NCI-H187 (cell line): ENCODE results near the gene RYR3.
"Not testable (repeated sequence)": the region's sequence is repeated elsewhere in the genome, so short reads cannot be mapped to it uniquely, and the experiment has no call there.

Experiments
- DNase-seq, 2 experiments: peaks; one replicate each; lab custom pipeline; 2025; lab: John Stamatoyannopoulos, UW

The RYR3 gene

GRCh38 chr15:33773969-33774368, 463.2 kb downstream of the RYR3 start:
- DNase-seq, result no peak

- DNase-seq, result no peak
Measured at GRCh38 chr15:33778852-33779251, 468.1 kb downstream of the RYR3 start.

- DNase-seq, result no peak
Measured at GRCh38 chr15:33780011-33780768, 469.4 kb downstream of the RYR3 start.

GRCh38 chr15:33782966-33783365, 472.2 kb downstream of the RYR3 start:
- DNase-seq, result no peak

GRCh38 chr15:33785366-33785765, 474.6 kb downstream of the RYR3 start:
- DNase-seq, result no peak

- peak in 1 of 2 experiments; percentile 1 for DNase-seq
Measured at GRCh38 chr15:33788906-33789540, 478.3 kb downstream of the RYR3 start.

- DNase-seq, result no peak
Measured at GRCh38 chr15:33794453-33794852, 483.7 kb downstream of the RYR3 start.

- DNase-seq, result no peak
Measured at GRCh38 chr15:33795070-33795469, 484.3 kb downstream of the RYR3 start.

- no peak for DNase-seq
Measured at GRCh38 chr15:33797651-33798050, 486.9 kb downstream of the RYR3 start.

- DNase-seq, result no peak
Measured at GRCh38 chr15:33801954-33802353, 491.2 kb downstream of the RYR3 start.

GRCh38 chr15:33807665-33808064, 496.9 kb downstream of the RYR3 start:
- no peak for DNase-seq

- no peak for DNase-seq
Measured at GRCh38 chr15:33808720-33809457, 498.1 kb downstream of the RYR3 start.

- no peak for DNase-seq
Measured at GRCh38 chr15:33810073-33810595, 499.4 kb downstream of the RYR3 start.

GRCh38 chr15:33810806-33811205, 500.0 kb downstream of the RYR3 start:
- no peak for DNase-seq

- DNase-seq, result no peak
Measured at GRCh38 chr15:33813891-33814290, 503.1 kb downstream of the RYR3 start.

GRCh38 chr15:33819499-33819898, 508.7 kb downstream of the RYR3 start:
- not testable (repeated sequence) for DNase-seq

GRCh38 chr15:33822479-33822878, 511.7 kb downstream of the RYR3 start:
- DNase-seq, result no peak

- no peak for DNase-seq
Measured at GRCh38 chr15:33823119-33823518, 512.4 kb downstream of the RYR3 start.

- DNase-seq, result no peak
Measured at GRCh38 chr15:33825453-33825852, 514.7 kb downstream of the RYR3 start.

- no peak for DNase-seq
Measured at GRCh38 chr15:33826201-33826600, 515.4 kb downstream of the RYR3 start.

GRCh38 chr15:33830351-33830750, 519.6 kb downstream of the RYR3 start:
- DNase-seq, result no peak

- no peak for DNase-seq
Measured at GRCh38 chr15:33831646-33832045, 520.9 kb downstream of the RYR3 start.
